CD14-positive monocyte (primary cell): ENCODE results near the gene BORCS5. TPM values are rescaled to one million over a fixed set of nuclear protein-coding genes. Genes with fewer than 3 reads are reported as not detected.
"Not testable (repeated sequence)": the region's sequence is repeated elsewhere in the genome, so short reads cannot be mapped to it uniquely, and the experiment has no call there.

Source experiments
- DNase-seq, 3 donors: peaks; one replicate each; pipeline ENCODE4 v3.0.0-alpha.2; 2011 to 2022
- H2AFZ ChIP-seq: 2 replicates; pipeline ENCODE4 v1.6.0; 2012; ENCODE audit warnings: mild to moderate bottlenecking, low read depth, low read length, inconsistent platforms; ENCODE audit not compliant: insufficient read depth, poor library complexity, severe bottlenecking
- H3K27ac ChIP-seq, 2 donors: 1 replicate in 1 of 2; 2 replicates in 1 of 2; pipeline ENCODE4 v1.5.1; 2012 to 2013; ENCODE audit warnings: low read length in 2 of 2, control low read depth in 1 of 2, inconsistent platforms in 1 of 2, low read depth in 1 of 2, mild to moderate bottlenecking in 1 of 2
- H3K27me3 ChIP-seq, 2 donors: one replicate each; pipeline versions ENCODE4 v1.6.0 to v1.6.1; 2011 to 2013; ENCODE audit warnings: low read length in 2 of 2; ENCODE audit not compliant: control insufficient read depth in 2 of 2, insufficient read depth in 2 of 2
- H3K36me3 ChIP-seq, 2 donors: replicated peaks in 1 of 2; 1 replicate in 1 of 2; 2 replicates in 1 of 2; pipeline versions ENCODE4 v1.5.1 to v1.6.1; 2012 to 2013; ENCODE audit warnings: low read length in 2 of 2, control low read depth in 1 of 2, inconsistent platforms in 1 of 2, mild to moderate bottlenecking in 1 of 2; ENCODE audit not compliant: insufficient read depth in 2 of 2, control insufficient read depth in 1 of 2
- H3K4me1 ChIP-seq, 2 donors: 1 replicate in 1 of 2; 2 replicates in 1 of 2; pipeline versions ENCODE4 v1.5.1 to v1.6.1; 2012 to 2013; ENCODE audit warnings: low read length in 2 of 2, control low read depth in 1 of 2, inconsistent platforms in 1 of 2, mild to moderate bottlenecking in 1 of 2, moderate library complexity in 1 of 2; ENCODE audit not compliant: insufficient read depth in 2 of 2, control insufficient read depth in 1 of 2
- H3K4me2 ChIP-seq: replicated peaks from 2 replicates; pipeline ENCODE3; 2012; ENCODE audit warnings: low read length, moderate library complexity, mild to moderate bottlenecking; ENCODE audit not compliant: poor library complexity, severe bottlenecking; ENCODE audit errors: extremely low read depth
- H3K4me3 ChIP-seq, 3 experiments: fragments of 200-600 bp in 1 of 3; sonication (generic) in 1 of 3; replicated peaks in 1 of 3; 1 replicate in 2 of 3; 2 replicates in 1 of 3; pipeline ENCODE4 v1.5.1; 2011 to 2013; ENCODE audit warnings: low read length in 3 of 3, mild to moderate bottlenecking in 3 of 3, control low read depth in 2 of 3, low read depth in 2 of 3, inconsistent platforms in 1 of 3, moderate library complexity in 1 of 3
- H3K79me2 ChIP-seq: 2 replicates; pipeline ENCODE4 v1.6.0; 2012; ENCODE audit warnings: mild to moderate bottlenecking, control low read depth, inconsistent platforms, low read length, moderate library complexity; ENCODE audit not compliant: insufficient read depth
- H3K9ac ChIP-seq: 2 replicates; pipeline ENCODE4 v1.6.0; 2017; ENCODE audit warnings: low read length, mild to moderate bottlenecking; ENCODE audit not compliant: insufficient read depth, poor library complexity, severe bottlenecking
- H3K9me3 ChIP-seq, 2 donors: replicated peaks in 1 of 2; 1 replicate in 1 of 2; 2 replicates in 1 of 2; pipeline versions ENCODE4 v1.5.1 to v1.6.1; 2012 to 2013; ENCODE audit warnings: low read length in 2 of 2, control low read depth in 1 of 2; ENCODE audit not compliant: control insufficient read depth in 1 of 2, insufficient read depth in 1 of 2
- H4K20me1 ChIP-seq: 2 replicates; pipeline ENCODE4 v1.6.0; 2012; ENCODE audit warnings: mild to moderate bottlenecking, low read length, control low read depth, moderate library complexity; ENCODE audit not compliant: insufficient read depth
- H3K27ac Mint-ChIP-seq, 7 donors: one replicate each; pipeline ENCODE4 v1.8.0; 2020; ENCODE audit warnings: mild to moderate bottlenecking in 7 of 7, mixed read lengths in 7 of 7, moderate library complexity in 6 of 7, inconsistent platforms in 2 of 7
- H3K27me3 Mint-ChIP-seq, 3 donors: one replicate each; pipeline ENCODE4 v1.8.0; 2021 to 2022; ENCODE audit warnings: low read depth in 3 of 3, mild to moderate bottlenecking in 3 of 3, mixed read lengths in 3 of 3, moderate library complexity in 3 of 3, inconsistent platforms in 1 of 3
- H3K36me3 Mint-ChIP-seq, 2 donors: one replicate each; pipeline ENCODE4 v1.8.0; 2020; ENCODE audit warnings: mixed read lengths in 2 of 2, inconsistent platforms in 1 of 2, mild to moderate bottlenecking in 1 of 2
- H3K4me1 Mint-ChIP-seq: one replicate; pipeline ENCODE4 v1.8.0; 2020; ENCODE audit warnings: mild to moderate bottlenecking, mixed read lengths
- H3K4me3 Mint-ChIP-seq, 2 donors: one replicate each; pipeline ENCODE4 v1.8.0; 2020; ENCODE audit warnings: mild to moderate bottlenecking in 2 of 2, mixed read lengths in 2 of 2, moderate library complexity in 1 of 2
- H3K9me3 Mint-ChIP-seq, 7 donors: one replicate each; pipeline ENCODE4 v1.8.0; 2020 to 2022; ENCODE audit warnings: mixed read lengths in 7 of 7, mild to moderate bottlenecking in 6 of 7, moderate library complexity in 6 of 7, inconsistent platforms in 2 of 7
- CTCF ChIP-seq: fragments of 200-600 bp; IDR thresholded peaks from one replicate; pipeline ENCODE4 v1.8.0; 2022; ENCODE audit warnings: antibody characterized with exemption, mild to moderate bottlenecking
- WGBS: methylation state at CpG from one replicate; pipeline ENCODE4 v1.1.5; 2013; ENCODE audit warnings: missing lambda C conversion rate; ENCODE audit not compliant: insufficient coverage; 5-methylcytosine and 5-hydroxymethylcytosine counted together
- intact Hi-C, 2 donors: fragments of 100-400 bp; cut with micrococcal nuclease; formaldehyde crosslinking; loops; one replicate each; pipeline versions ENCODE4 v1.15.0 to v1.15.1; 2023
- polyA minus RNA-seq: library from RNA; depleted of rRNA, polyadenylated mRNA; stranded (reverse); fragments of >200 nt; gene quantifications from 2 replicates; pipeline ENCODE4 v1.2.3, GENCODE V29; 2012
- polyA plus RNA-seq, 3 donors: library from polyadenylated mRNA; depleted of rRNA in 1 of 3; unstranded in 2 of 3; stranded (reverse) in 1 of 3; fragments of 300-500 nt in 2 of 3; fragments of >200 nt in 1 of 3; fragmentation: Illumina TruSeq in 2 of 3; gene quantifications; 1 replicate in 2 of 3; 2 replicates in 1 of 3; pipeline ENCODE4 v1.2.3, GENCODE V29; 2012 to 2021
- total RNA-seq, 12 experiments: library from RNA in 1 of 12; stranded (reverse) in 1 of 12; fragments of 120-200 nt in 1 of 12; gene quantifications; one replicate each; pipeline ENCODE4 v1.2.4 and lab custom pipeline; 2013 to 2026; ENCODE audit warnings: mixed read lengths in 6 of 12, inconsistent platforms in 1 of 12

Gene BORCS5
- total RNA-seq (2013): 5.9 TPM
- polyA plus RNA-seq: 10 to 100 TPM in 1 of 3 donors, 1 to 10 TPM in 2; 8.5 to 15.1 (median 9.6) TPM
- polyA minus RNA-seq: 6.9 and 10.9 TPM in 2 replicates
- total RNA-seq (lab: John Stamatoyannopoulos, UW): 1.8 to 32.0 (median 11.5) reads per million in 11 experiments

DNA sequence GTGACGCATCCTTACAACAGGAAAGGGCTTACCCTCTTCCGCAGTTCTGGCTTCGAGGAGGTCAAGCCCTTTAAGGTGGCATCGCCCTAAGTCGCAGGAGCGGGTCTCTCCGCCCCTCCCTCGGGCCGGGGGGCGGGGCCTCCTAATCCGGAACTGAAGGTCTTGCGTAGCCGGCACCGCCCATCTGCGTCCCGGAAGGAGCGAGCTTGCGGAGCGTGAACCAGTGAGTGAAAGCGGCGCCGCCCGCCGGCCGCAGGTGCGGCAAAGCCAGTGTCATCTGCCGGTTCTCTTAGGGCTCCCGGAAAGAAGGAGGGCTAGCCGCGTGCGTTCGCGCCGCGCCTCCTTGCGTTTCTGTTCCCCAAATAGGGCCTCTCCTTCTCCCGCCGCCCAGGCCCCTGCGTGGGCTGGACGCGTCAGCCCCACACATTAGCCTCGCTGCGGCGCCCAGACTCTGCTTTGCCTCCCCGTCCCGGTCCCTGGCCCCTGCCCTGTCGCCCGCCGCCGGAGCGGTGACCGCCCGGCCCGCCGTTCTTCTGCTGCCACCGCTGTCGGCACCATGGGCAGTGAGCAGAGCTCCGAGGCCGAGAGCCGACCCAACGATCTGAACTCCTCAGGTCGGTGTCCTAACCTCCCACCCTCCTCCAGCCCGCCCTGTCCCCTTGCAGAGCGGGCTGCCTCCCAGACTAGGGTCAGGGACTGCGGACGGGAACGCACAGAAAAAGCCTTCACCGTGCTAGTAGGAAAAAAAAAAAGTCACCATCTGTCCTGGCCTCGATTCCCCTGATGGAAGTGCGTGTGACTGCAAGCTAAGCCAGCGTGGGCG lies at the start of gene BORCS5:
TSS of gene BORCS5 (plus strand) at position 183 of the 823 bp plus-strand sequence. CDS start at position 557, 374 bp downstream.
- peaks cover 26% of the 10 kb centered on the region for H3K79me2 ChIP-seq
- H3K9me3 ChIP-seq: no peaks in the 10 kb centered on the region
- peak within 1 kb of the TSS; percentile 76 for H2AFZ ChIP-seq
- H3K27me3 Mint-ChIP-seq: peaks cover 0 to 5% (median 3%) of the 10 kb centered on the region in 3 donors
- H3K9me3 Mint-ChIP-seq: no peaks in the 10 kb centered on the region
- H3K4me1 ChIP-seq: peaks cover 18 to 24% of the 10 kb centered on the region in 2 donors
- peak within 1 kb of the TSS; percentile 90 to 96 for H3K4me3 Mint-ChIP-seq
- peak within 1 kb of the TSS; percentile 90 to 96 for H3K27ac ChIP-seq
- peak; percentile 97 to 98 (median 98) for DNase-seq
- H3K4me1 Mint-ChIP-seq: peaks cover 30% of the 10 kb centered on the region
- peak within 1 kb of the TSS; percentile 85 for H3K4me2 ChIP-seq
- H3K9ac ChIP-seq: peak within 1 kb of the TSS; percentile 88
- intact Hi-C loops: loop anchor here (5.0 to 10.0 kb wide), 3 partner anchors 345 to 368 kb away; partner anchors contain the start of gene CDKN1B (in 1 of the 2)
- TF ChIP-seq CTCF: no peak
- H3K27me3 ChIP-seq: no peaks in the 10 kb centered on the region
- WGBS: under 1% methylated on average over 63 of the region's 72 CpGs
- peak within 1 kb of the TSS; percentile 97 to 99 (median 98) for H3K27ac Mint-ChIP-seq
- peak within 1 kb of the TSS; percentile 67 to 84 (median 76) for H3K4me3 ChIP-seq
- H3K36me3 Mint-ChIP-seq: peaks cover 3 to 4% of the 10 kb centered on the region in 2 donors
- H3K36me3 ChIP-seq: peaks cover 0 to 3% of the 10 kb centered on the region in 2 donors
- no peaks in the 10 kb centered on the region for H4K20me1 ChIP-seq

DNA sequence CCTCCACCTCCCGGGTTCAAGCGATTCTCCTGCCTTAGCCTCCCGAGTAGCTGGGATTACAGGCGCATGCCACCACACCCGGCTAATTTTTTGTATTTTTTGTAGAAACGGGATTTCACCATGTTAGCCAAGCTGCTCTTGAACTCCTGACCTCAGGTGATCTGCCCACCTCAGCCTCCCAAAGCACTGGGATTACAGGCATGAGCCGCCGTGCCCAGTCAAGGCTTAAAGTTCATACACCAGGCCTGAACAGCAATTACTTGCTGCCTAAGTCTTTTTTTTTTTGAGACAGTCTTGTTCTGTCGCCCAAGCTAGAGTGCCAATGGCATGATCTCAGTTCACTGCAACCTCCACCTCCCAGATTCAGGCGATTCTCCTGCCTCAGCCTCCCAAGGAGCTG lies 46.2 kb upstream of the BORCS5 start:
- H3K27ac Mint-ChIP-seq, H3K4me2 ChIP-seq, H3K36me3 Mint-ChIP-seq, H4K20me1 ChIP-seq, H3K36me3 ChIP-seq, H3K4me1 ChIP-seq, intact Hi-C loops, H3K79me2 ChIP-seq, H3K27ac ChIP-seq, H3K9me3 Mint-ChIP-seq, H2AFZ ChIP-seq, H3K27me3 Mint-ChIP-seq, H3K4me3 Mint-ChIP-seq, H3K4me1 Mint-ChIP-seq, H3K4me3 ChIP-seq, H3K9ac ChIP-seq, H3K27me3 ChIP-seq, H3K9me3 ChIP-seq, DNase-seq: not testable (repeated sequence)
- WGBS: 95% methylated on average over 6 of the region's 10 CpGs
